HG03565 (cell line): Measurements from ENCODE around the gene HABP2.

Experiments
- ATAC-seq: cut with Tn5 transposase; IDR thresholded peaks from one replicate; pipeline ENCODE4 v1.9.1; 2021; ENCODE audit warnings: mild to moderate bottlenecking, moderate library complexity; ENCODE audit not compliant: unreplicated experiment

The HABP2 gene

DNA sequence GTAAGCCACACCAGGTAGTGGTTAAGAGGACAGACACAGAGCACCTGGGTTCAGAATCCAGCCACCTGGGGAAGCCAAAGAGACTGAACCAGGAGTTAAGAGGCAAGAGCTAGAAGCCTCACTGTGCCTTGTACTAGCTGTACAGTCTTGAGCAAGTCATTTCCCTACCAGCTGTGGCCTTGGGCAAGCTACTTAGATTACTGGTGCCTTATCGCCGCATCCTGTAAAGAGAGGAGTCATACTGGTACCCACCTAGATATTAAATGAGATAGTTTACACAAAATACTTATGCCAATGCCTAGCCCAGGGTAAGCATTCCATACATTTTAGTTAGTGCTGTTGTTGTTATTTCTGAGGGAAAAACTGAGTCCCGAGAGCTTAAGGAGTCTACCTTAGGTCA, 47.7 kb downstream of the HABP2 start:
- no peak for ATAC-seq

DNA sequence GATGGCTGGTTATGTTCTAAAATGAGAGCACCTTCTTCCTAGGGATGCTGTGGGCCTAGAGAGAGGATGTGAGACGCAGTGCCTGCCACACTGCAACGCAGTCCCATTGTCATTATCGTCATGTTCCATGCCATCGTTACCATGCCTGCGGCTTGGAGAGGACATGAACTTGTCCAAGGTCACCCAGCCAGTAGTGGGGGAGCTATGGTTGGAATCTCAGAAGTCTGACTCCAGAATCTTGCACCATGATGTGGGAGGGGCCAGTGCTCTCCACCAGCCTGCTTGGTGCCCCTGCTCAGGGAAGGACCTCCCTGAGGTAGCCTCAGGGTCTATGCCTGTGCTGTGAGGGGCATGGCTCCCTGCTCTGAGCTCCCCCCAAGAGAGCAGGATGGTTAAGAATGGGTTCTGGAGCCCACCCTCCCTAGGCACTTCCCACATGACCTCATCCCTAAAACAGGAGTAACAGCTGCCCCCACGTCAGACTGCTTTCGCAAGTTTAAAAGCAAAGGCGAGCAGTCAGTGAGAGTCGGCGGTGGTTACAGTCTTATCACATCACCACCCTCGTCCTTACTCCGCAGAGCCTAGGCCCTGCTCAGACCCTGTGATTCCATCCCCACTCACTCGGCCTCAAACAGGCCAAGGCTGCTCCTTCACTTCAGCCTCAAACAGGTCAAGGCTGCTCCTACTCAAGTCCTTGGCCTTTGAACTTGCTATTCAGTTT, 50.4 kb downstream of the HABP2 start:
- no peak for ATAC-seq

DNA sequence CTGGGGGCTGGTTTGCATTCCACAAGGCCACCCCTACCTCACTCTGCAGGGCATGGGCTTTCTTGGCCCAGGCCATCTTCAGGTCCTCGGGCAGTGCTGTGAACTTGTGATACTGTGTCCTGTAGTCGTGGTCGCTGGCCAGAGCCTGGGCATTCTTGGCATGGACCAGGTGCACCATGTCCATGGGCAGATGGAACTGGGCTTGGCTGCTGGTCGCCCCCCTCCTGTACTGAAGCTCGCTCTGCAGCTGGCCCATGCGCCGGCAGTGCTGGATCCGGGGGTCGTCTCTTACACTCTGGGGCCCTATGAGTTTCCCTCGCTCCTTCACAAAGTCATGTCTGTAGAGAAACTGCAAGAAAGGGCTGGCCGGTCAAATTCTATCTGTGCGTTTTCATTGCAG, 51.7 kb downstream of the HABP2 start:
- ATAC-seq, result no peak

DNA sequence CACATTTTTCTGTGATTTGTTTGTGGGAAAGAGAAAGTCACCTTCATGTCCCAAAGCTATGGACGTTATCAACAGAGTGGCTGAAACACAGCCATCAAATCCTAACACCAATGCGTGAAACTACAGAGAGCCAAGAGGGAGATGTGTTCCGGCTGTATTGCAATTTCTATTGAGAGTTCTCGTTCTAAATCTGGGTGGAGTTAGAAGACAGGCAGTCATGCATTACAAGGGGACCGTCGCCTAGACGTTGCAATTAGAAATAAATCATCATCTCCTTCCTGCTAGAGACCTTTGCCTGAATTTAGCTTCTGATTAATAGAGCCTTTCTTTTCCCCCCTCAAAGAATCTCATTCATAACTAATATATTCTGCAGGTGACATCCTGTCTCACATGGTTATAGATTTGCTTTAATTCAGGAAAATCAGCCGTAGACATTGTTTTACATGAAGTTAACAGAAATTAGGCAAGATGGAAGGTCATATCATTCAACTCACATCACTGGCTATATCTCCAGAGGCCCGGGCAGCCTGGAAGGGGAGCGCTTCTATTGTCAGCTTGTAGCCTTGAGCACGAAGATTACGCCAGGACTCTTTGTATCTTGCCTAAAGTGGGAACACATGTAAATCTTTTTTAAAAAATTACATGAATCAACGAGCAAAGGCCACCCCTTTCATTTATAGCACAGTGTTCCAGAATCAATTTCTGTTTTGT, 52.6 kb downstream of the HABP2 start:
- no peak for ATAC-seq

DNA sequence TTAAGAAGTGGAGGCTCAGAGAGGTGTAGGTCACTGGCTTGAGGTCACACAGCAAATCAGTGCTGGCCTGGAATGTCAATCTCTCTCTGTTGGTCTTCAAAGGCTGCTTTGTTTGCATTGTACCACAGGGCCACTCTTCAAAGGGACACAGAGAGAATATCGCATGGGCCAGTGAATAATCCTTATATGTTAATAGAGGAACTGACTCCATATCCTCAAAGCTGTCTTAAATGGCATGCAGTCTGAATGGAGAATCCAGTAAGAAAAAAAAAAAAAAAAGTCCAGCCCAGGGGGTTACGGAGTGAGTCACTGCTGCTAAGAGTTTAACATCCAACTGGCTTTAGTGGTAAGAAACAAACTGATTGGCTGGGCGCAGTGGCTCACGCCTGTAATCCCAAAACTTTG, 56.9 kb downstream of the HABP2 start:
- no peak for ATAC-seq

DNA sequence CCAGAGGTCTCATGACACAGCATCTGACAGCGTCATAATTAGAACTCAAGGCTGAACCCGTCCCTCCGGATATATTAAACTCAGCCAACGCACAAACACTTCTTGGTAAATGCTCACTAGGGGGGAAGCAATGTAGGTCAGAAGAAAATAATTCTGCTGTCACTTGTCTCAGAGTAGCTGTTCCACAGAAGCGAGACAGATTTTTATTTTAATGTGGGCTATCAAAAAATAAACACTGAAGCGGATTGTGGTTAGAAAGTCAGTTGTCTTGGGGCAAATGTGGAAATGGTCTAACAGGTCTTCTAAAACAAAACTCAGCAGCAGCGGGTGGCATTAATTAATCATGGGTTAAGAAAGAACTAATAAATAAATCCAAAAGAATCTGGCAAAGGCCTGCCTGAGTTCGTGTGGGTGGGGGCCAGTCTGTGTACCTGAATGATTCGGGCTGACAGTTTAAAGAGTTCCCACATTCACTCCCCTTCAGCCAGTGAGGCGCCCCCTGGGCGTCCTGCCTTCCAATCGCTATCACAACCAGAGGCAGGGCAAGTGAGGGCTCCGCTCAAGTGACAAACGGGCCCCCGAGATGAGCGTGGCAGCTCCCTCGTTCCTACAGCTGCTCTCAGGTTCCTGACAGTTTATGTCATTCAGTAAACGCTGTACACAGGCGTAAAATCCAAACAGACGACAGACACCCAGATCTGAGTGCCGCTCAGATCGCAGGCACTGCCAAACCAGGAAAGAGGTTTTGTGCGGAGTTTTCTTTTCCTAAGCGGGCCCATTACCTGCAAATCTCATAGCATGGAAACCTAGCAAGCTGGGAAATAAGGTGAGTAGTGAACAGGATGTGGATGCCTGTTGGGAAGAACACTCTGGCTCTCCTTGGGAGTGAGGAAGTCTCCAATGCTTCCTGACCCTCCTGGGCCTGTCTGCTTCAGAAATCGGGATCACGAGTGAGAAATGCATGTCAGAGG, 58.1 kb downstream of the HABP2 start:
- no peak for ATAC-seq

DNA sequence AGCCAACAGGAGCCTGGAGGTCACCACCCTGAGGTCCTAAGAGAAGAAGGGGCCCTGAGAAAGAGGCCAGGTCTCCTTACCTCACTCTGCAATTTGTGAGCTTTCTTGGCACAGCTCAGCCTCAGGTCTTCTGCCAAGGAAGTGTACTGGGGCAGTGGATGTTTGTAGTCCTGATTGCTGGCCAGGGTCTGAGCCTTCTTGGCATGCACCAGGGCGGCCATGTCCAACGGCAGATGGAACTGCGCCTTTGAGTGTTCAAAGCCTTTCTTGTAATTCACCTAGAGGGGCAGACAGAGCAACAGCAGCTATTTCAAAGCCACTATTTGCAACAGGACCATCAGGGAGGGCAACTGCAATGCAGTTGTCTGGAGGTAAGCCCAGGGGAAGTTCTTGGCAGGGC, 59.3 kb downstream of the HABP2 start:
- ATAC-seq, result no peak

DNA sequence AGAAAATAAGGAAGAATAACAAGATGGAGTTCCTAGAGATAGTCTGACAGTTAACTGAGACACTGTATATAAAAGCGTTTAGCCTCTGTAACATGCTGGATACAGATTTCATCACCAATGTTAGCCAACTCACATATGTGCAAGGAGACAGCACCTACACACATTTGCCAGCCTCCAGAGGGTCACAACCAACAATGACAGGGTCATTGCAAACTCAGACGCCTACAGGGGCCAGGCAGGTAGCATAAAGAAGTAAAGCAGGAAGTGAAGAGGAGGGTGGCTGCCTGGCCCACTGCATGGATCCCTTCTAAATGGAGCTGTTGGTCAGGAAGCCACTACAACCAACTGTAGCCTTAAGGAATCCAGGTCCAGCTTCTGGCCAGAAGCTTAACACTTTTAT, 60.6 kb downstream of the HABP2 start:
- no peak for ATAC-seq

DNA sequence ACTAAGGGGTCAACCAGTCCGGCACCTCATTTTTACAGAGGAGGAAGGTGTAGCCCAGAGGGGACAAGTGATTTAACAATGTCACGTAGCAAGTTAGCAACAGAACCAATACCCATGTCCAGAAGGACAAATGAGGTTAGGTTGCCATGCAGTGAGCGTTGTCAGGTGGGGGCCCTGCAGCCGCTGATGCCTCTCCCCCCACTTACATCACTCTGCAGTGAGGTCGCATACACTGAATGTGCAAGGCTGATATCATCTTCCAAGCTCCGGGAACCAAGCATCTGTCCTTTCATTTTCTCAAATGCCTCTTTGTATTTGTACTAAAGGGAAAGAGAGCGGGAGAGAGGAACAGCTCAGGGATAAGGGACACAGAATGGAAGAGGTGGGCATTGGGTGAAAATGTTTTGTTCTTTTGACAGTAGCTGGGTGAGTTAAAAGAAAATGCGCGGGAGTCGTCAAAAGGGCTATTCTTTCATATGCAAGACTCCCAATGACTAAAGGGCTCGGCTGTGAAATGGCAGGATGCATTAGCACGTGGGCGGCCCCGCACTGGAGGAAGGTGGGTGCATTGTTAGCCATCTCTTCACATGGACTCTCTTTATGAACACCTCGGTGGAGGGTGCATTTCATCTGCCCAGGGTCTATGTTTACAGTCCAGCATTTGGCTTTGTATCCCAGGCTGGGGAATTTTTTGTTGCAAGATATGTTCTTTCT, 61.3 kb downstream of the HABP2 start:
- no peak for ATAC-seq

DNA sequence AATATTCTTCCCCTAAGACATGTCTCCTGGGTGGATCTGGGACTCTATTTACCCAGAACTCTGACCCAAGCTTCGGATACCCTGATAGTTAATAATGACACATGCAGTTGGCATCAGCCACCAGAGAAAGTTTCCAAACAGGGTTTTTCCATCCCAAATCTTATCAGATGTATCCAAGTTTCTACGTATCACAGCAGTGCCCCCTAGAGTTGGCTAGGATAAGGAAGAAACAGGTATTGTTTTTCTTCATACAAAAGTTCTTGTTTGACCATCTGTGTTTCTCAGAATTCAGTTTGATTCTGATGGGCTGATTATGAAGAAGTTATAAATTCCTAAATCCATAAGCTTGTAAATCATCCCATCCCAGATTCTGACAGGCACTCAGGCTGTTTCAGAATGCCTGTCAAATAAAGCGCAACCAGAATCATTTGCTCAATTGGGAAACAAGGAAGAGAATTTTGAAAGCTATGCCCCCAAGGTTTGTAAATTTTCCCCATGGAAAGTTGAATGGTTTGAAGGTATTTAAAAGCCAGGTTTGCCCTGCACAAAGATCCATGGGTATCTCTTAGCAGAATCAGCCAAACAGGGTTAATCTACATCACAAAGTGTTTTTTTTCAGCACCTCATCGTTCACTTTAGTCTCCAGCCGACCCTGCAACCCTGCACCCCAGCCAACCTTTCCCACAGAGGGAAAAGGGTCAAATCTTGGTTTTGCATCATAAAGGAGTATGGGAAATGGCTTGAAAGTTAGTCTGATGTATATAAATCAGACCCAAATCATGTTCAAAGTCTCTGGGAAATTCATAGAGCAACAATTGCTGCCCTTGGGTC, 63.6 kb downstream of the HABP2 start:
- no peak for ATAC-seq

DNA sequence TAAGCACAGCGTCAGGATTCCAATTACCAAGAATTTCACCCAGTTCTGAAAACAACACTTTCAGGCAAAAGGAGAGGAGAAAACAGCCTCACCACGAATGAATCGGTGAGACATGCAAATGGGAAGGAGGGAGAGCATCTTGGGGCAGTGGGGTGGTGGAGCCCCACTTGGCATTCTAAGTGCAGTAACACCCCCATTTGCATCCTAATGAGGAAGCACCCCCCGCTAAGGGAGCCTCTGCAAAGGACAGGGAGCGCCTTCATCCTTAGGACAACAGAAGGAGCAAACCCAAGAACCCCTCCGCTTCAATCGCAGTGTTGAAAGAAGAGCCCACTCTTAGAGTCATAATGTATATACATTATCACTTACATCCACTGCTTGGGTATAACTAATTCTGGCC, 64.2 kb downstream of the HABP2 start:
- no peak for ATAC-seq

DNA sequence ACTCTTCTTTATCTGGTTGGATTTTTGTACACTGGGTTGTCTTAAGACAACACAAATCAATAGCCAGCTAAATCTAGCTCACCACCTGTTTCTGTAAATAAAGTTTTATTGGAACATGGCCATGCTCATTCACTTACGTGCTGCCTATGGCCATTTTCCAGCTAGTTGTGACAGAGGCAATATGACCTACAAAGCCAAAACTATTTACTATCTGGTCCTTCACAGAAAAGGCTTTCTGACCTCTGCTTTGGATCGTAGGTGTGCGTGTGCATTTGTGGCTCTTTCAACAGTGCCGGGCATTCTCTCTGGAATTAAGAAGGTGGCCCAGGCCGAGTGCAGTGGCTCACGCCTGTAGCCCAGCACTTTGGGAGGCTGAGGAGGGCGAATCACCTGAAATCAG, 65.5 kb downstream of the HABP2 start:
- ATAC-seq, result no peak

DNA sequence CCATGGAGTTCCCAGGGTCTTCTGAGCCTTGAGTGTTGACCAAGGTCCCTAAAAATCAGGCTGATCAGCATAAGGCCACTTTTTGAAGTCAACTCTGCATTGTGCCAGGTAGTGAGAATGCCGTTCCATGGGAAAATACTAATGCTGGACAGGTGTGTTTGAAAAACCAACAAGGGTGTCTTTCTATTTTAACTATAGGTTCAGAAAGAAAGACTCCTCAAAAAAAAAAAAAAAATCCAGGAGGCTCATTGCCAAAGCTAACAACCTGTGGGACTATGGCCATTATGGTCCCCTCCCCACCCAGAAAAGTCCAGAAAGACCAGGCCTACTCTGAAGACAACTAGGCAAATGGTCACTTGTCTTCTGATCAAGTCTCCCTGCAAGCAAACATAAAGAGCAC, 66.5 kb downstream of the HABP2 start:
- no peak for ATAC-seq

DNA sequence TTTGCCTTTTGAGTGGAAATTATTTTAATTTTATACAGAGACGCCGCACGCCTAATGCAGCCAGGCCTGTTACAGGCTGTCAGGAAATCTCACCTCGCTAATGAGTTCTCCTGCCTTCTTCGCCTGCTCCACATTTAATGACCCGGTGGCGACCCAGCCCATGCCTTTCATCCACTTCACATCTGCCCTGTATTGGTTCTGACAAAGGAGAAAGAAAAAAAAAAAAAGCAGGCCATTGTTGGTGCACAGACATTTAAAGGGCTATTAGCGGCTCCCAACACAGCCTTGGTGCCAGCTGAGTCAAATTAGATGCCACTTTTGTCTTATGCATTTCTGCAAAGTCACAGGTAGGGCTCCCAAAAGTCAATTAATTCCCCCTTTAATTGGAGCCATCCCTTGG, 67.7 kb downstream of the HABP2 start:
- ATAC-seq, result no peak

DNA sequence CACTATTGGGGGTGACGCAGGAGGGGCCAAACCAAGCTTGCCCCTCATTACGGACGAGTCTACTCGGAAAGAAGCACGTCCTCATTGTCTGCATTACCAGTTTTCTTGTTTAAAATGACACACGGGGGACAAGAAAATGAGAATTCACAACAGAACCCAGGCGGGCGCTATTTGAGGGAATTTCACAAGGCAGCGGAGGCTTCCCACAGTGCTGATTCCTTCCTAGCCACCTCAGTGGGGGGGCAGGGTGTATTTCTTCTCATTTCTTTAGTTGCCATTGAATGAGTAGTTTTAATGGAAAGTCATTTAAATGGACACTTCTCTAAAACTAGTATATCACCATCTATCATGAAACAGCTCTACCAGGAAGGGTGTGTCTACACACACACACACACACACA, 68.1 kb downstream of the HABP2 start:
- no peak for ATAC-seq

DNA sequence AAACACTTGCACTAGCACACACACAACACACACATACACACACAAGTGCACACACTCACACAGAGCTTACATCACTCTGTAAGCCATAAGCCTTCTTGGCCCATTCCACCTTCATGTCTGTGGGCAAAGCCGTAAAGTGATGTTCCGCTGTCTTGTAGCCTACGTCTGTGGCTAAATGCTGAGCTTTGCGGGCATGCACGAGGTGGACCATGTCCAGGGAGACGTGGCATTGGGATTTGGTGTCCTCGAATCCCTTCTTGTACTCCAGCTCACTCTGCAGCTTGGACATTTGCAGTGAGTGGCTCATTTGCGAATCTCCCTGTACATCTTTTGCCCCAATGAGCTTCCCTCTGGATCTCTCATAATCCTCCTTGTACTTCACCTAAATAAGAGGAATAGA, 68.9 kb downstream of the HABP2 start:
- no peak for ATAC-seq

DNA sequence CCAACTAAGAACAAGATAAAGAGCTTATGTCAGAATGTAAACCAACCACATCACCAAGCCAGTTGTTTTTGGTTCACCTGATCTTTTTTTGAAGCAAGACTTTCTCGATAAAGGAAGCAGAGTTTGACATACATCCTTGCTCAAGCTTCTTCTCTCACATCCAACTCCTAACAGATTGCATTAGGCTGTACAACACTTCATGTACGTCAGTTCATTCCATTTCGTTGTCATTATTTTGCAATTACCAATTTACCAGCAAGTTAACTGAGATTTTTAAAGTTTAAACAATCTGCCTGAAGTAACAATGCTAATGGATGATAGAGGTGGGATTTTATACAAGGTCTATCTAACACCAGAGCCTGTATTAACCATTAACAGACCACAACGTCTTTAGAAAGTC, 70.0 kb downstream of the HABP2 start:
- ATAC-seq, result no peak

DNA sequence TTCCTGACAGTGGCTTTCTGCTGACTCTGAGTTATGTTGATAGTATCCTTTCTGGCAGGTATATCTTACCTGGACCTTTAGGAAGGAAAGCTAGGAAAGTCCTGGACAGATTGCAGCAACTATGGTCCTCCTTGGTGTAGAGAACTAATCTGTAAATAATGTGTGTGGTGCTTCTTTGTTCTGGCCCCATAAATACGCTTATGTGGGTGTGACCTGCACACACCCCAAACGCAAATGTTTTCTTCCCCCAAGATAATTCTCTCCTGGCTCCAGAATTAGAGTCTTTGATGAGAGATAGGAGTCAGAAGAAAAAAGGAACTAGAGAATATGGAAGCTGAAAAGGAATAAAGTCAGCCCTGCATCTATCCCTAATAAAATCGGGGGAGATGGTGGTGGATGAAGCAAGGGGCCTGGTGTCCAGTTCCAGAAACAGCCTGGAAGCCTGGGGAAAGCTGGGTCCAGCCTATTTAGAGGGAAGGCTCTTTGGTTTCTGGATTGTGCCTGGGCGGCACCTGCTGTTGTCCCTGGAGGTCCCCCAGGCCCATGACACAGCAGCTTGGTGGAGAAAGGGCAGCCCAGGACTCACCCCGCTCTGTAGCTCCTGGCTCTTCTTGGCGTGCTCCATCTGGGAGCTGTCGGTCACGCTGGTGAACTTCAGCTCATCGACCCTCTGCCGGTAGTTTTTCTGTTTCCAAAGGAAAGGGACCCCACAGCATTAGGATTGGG, 72.8 kb downstream of the HABP2 start:
- no peak for ATAC-seq

DNA sequence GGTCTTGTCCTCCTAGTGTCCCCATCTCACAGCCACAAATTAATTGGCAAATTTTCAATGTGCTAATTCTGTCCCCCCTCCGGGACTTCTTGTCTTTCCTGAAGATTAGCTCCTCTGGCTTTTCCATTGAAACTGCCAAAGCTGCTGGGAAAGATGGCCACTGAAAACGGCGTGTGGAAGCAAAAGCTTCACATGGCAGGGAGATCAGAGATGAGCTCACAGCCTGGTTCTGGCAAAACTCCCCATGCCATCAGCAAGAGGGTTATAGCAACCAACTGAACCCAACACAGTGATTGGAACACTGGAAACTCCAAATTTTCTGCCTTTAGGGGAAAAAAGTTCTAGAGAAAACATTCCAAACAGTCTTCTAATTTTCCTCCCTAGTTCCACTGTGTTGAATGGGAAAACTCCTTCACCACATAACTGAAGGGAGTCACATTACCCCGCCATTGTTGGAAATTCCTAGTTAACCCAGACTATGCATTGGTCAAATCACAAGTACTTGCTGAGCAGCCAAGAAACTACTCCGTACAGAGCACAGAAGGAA, 74.0 kb downstream of the HABP2 start:
- no peak for ATAC-seq
